Neural progenitor cell (in vitro differentiated cells): Measurements from ENCODE around the gene TRIM2.

ENCODE experiments used
- CTCF ChIP-seq: fragments of 200-600 bp; sonication (generic); IDR thresholded peaks from 2 replicates; pipeline ENCODE4 v1.5.1; 2017; ENCODE audit warnings: antibody characterized with exemption, mild to moderate bottlenecking
- EZH2 ChIP-seq: fragments of 200-600 bp; sonication (generic); IDR thresholded peaks from 2 replicates; pipeline ENCODE4 v1.6.1; 2017; ENCODE audit warnings: antibody characterized with exemption, mild to moderate bottlenecking, moderate library complexity
- EZH2phosphoT487 ChIP-seq: fragments of 200-600 bp; sonication (generic); IDR thresholded peaks from 2 replicates; pipeline ENCODE4 v1.6.1; 2017; ENCODE audit warnings: antibody characterized with exemption

- TF ChIP-seq CTCF: no peak
- no peak for TF ChIP-seq EZH2
- no peak for TF ChIP-seq EZH2phosphoT487
Measured at GRCh38 chr4:153383131-153383530, 178.9 kb downstream of the TRIM2 start.
